Glutamatergic neuron (in vitro differentiated cells): ENCODE measurements around the gene FSTL1. TPM values are rescaled to one million over a fixed set of nuclear protein-coding genes. Genes with fewer than 3 reads are reported as not detected.

Source experiments
- DNase-seq: peaks from one replicate; pipeline ENCODE4 v3.0.0; 2022
- H3K27ac Mint-ChIP-seq: one replicate; pipeline ENCODE4 v1.8.0; 2020; ENCODE audit warnings: mild to moderate bottlenecking, mixed read lengths, inconsistent platforms; ENCODE audit not compliant: unreplicated experiment
- H3K27me3 Mint-ChIP-seq: one replicate; pipeline ENCODE4 v1.8.0; 2020; ENCODE audit warnings: mild to moderate bottlenecking, moderate library complexity, mixed read lengths, inconsistent platforms; ENCODE audit not compliant: unreplicated experiment
- H3K36me3 Mint-ChIP-seq: one replicate; pipeline ENCODE4 v1.8.0; 2020; ENCODE audit warnings: mild to moderate bottlenecking, mixed read lengths, inconsistent platforms; ENCODE audit not compliant: unreplicated experiment
- H3K4me1 Mint-ChIP-seq: one replicate; pipeline ENCODE4 v1.8.0; 2020; ENCODE audit warnings: mild to moderate bottlenecking, low read depth, mixed read lengths, inconsistent platforms; ENCODE audit not compliant: unreplicated experiment
- H3K4me3 Mint-ChIP-seq: one replicate; pipeline ENCODE4 v1.8.0; 2020; ENCODE audit warnings: mild to moderate bottlenecking, mixed read lengths, inconsistent platforms; ENCODE audit not compliant: unreplicated experiment
- H3K9me3 Mint-ChIP-seq: one replicate; pipeline ENCODE4 v1.8.0; 2020; ENCODE audit warnings: mild to moderate bottlenecking, moderate library complexity, mixed read lengths, inconsistent platforms; ENCODE audit not compliant: unreplicated experiment
- CTCF ChIP-seq: fragments of 200-600 bp; sonication (generic); IDR thresholded peaks from one replicate; pipeline ENCODE4 v1.5.0; 2021; ENCODE audit not compliant: partially characterized antibody, unreplicated experiment
- total RNA-seq: library from RNA; stranded (reverse); fragmentation: NEBNext Ultra II Directional; extraction: Animal tissue kit (Norgen Biotek cat#: 25700); gene quantifications from one replicate; pipeline ENCODE4 v1.2.1, GENCODE V29; 2021; ENCODE audit not compliant: unreplicated experiment

Gene FSTL1
- total RNA-seq, 1 donor from 2014 or later: 206 TPM

GRCh38 chr3:120469440-120469839 is 18.6 kb upstream of the FSTL1 start:
- H3K27ac Mint-ChIP-seq: no peak overlapping the region
- H3K36me3 Mint-ChIP-seq: peaks cover 5% of the 10 kb centered on the region
- H3K4me3 Mint-ChIP-seq: no peak overlapping the region
- TF ChIP-seq CTCF: no peak
- peaks cover 2% of the 10 kb centered on the region for H3K4me1 Mint-ChIP-seq
- H3K27me3 Mint-ChIP-seq: no peaks in the 10 kb centered on the region
- no peak for DNase-seq
- peaks cover 2% of the 10 kb centered on the region for H3K9me3 Mint-ChIP-seq

- DNase-seq: no peak
- Mint-ChIP-seq H3K4me1 (peaks cover 2% of the 10 kb centered on the region), H3K4me3 (no peak overlapping the region), H3K27me3 (no peaks in the 10 kb centered on the region), H3K36me3 (peaks cover 5% of the 10 kb centered on the region), H3K9me3 (peaks cover 2% of the 10 kb centered on the region), H3K27ac (no peak overlapping the region)
- no peak for TF ChIP-seq CTCF
Observed at GRCh38 chr3:120468635-120469295, 18.0 kb upstream of the FSTL1 start.

GRCh38 chr3:120462409-120462959 is 11.7 kb upstream of the FSTL1 start:
- no peak for TF ChIP-seq CTCF
- Mint-ChIP-seq H3K27ac (no peak overlapping the region), H3K36me3 (peaks cover 6% of the 10 kb centered on the region), H3K4me1 (peaks cover 7% of the 10 kb centered on the region), H3K9me3 (peaks cover 1% of the 10 kb centered on the region), H3K4me3 (no peak overlapping the region), H3K27me3 (peaks cover 3% of the 10 kb centered on the region)
- DNase-seq: no peak

- H3K9me3 Mint-ChIP-seq: peaks cover 1% of the 10 kb centered on the region
- peaks cover 7% of the 10 kb centered on the region for H3K4me1 Mint-ChIP-seq
- no peak for TF ChIP-seq CTCF
- peaks cover 6% of the 10 kb centered on the region for H3K36me3 Mint-ChIP-seq
- no peak for DNase-seq
- H3K4me3 Mint-ChIP-seq: no peak overlapping the region
- H3K27me3 Mint-ChIP-seq: peaks cover 3% of the 10 kb centered on the region
- no peak overlapping the region for H3K27ac Mint-ChIP-seq
Observed at GRCh38 chr3:120461416-120461815, 10.6 kb upstream of the FSTL1 start.

- Mint-ChIP-seq H3K4me1 (peaks cover 7% of the 10 kb centered on the region), H3K27ac (no peak overlapping the region), H3K27me3 (peaks cover 3% of the 10 kb centered on the region), H3K4me3 (no peak overlapping the region), H3K9me3 (peaks cover 1% of the 10 kb centered on the region), H3K36me3 (peaks cover 6% of the 10 kb centered on the region)
- DNase-seq: no peak
- TF ChIP-seq CTCF: no peak
Observed at GRCh38 chr3:120460862-120461261, 10.1 kb upstream of the FSTL1 start.
